Fibroblast of lung (primary cell): ENCODE data around the gene RING1. TPM values are rescaled to one million over a fixed set of nuclear protein-coding genes. Genes with fewer than 3 reads are reported as not detected.
A peak's percentile ranks its signal among the peaks of the same experiment; 100 is the strongest.

ENCODE experiments used
- DNase-seq, 2 donors: peaks; one replicate each; pipeline versions ENCODE4 v3.0.0 to v3.0.0-alpha.2; 2010; ENCODE audit warnings: low read depth in 2 of 2
- H2AFZ ChIP-seq: 2 replicates; pipeline ENCODE4 v1.5.1; 2012; ENCODE audit warnings: low read length, control low read depth, inconsistent platforms
- H3K27ac ChIP-seq: 2 replicates; pipeline ENCODE4 v1.5.1; 2011; ENCODE audit warnings: low read length, control low read depth; ENCODE audit not compliant: insufficient read depth
- H3K27me3 ChIP-seq: 2 replicates; pipeline ENCODE4 v1.5.1; 2011; ENCODE audit warnings: mild to moderate bottlenecking, low read length; ENCODE audit not compliant: control insufficient read depth, insufficient read depth
- H3K36me3 ChIP-seq: 2 replicates; pipeline ENCODE4 v1.5.1; 2011; ENCODE audit warnings: low read length; ENCODE audit not compliant: control insufficient read depth, insufficient read depth
- H3K4me1 ChIP-seq: 2 replicates; pipeline ENCODE4 v1.5.1; 2011; ENCODE audit warnings: low read length; ENCODE audit not compliant: control insufficient read depth, insufficient read depth; ENCODE audit errors: extremely low read depth
- H3K4me2 ChIP-seq: 2 replicates; pipeline ENCODE4 v1.5.1; 2011; ENCODE audit warnings: low read length, control low read depth; ENCODE audit not compliant: insufficient read depth; ENCODE audit errors: extremely low read depth
- H3K4me3 ChIP-seq, 4 experiments: fragments of 200-600 bp in 1 of 4; sonication (generic) in 1 of 4; replicated peaks in 1 of 4; 2 replicates each; pipeline ENCODE4 v1.5.1; 2011 to 2016; ENCODE audit warnings: low read length in 4 of 4, low read depth in 3 of 4, mild to moderate bottlenecking in 3 of 4, control low read depth in 2 of 4, inconsistent platforms in 1 of 4, mixed read lengths in 1 of 4; ENCODE audit not compliant: insufficient read depth in 1 of 4; ENCODE audit errors: control extremely low read depth in 1 of 4
- H3K79me2 ChIP-seq: 2 replicates; pipeline ENCODE4 v1.5.1; 2012; ENCODE audit warnings: mild to moderate bottlenecking, low read length, inconsistent platforms; ENCODE audit not compliant: control insufficient read depth, insufficient read depth
- H3K9ac ChIP-seq: 2 replicates; pipeline ENCODE4 v1.5.1; 2011; ENCODE audit warnings: mild to moderate bottlenecking, low read length, control low read depth; ENCODE audit not compliant: insufficient read depth
- H3K9me3 ChIP-seq: 2 replicates; pipeline ENCODE4 v1.5.1; 2012; ENCODE audit warnings: low read depth, low read length; ENCODE audit not compliant: control insufficient read depth, insufficient read depth
- H4K20me1 ChIP-seq: 2 replicates; pipeline ENCODE4 v1.5.1; 2011; ENCODE audit warnings: low read length; ENCODE audit not compliant: control insufficient read depth, insufficient read depth; ENCODE audit errors: extremely low read depth
- CTCF ChIP-seq, 2 donors: IDR thresholded peaks in 1 of 2; conservative IDR thresholded peaks in 1 of 2; 1 replicate in 1 of 2; 2 replicates in 1 of 2; pipeline ENCODE4 v1.5.1; 2011 to 2012; ENCODE audit warnings: low read length in 2 of 2, control low read depth in 1 of 2, inconsistent platforms in 1 of 2, low read depth in 1 of 2, mild to moderate bottlenecking in 1 of 2
- EZH2 ChIP-seq: IDR thresholded peaks from 2 replicates; pipeline ENCODE4 v1.5.1; 2012; ENCODE audit warnings: low read length, control low read depth, mild to moderate bottlenecking; ENCODE audit errors: missing control alignments
- polyA plus RNA-seq, 2 donors: library from polyadenylated mRNA; depleted of rRNA in 1 of 2; stranded (reverse) in 1 of 2; unstranded in 1 of 2; fragments of >200 nt; gene quantifications; 2 replicates each; pipeline ENCODE4 v1.2.1, GENCODE V29; 2011 to 2012; ENCODE audit warnings: missing spikeins in 1 of 2
- total RNA-seq: library from RNA; depleted of rRNA; stranded (reverse); fragments of >200 nt; gene quantifications from 2 replicates; pipeline ENCODE4 v1.2.1, GENCODE V29; 2014

Gene RING1
- total and polyA plus RNA-seq, 2 donors (not counting 1 experiment from before 2014, with no cell fraction given) = 24.7 to 30.6 TPM

GRCh38 chr6:33201147-33201545 lies 7.2 kb upstream of the RING1 start:
- no peak for DNase-seq
- H3K9me3 ChIP-seq = no peaks in the 10 kb centered on the region
- H3K79me2 ChIP-seq = peaks cover 52% of the 10 kb centered on the region
- H3K27me3 ChIP-seq = no peaks in the 10 kb centered on the region
- H3K4me3 ChIP-seq = peak overlapping the region; percentile 61 to 97 (median 82)
- H4K20me1 ChIP-seq = no peaks in the 10 kb centered on the region
- H3K4me1 ChIP-seq = peaks cover 33% of the 10 kb centered on the region
- peak overlapping the region; percentile 35 for H2AFZ ChIP-seq
- peaks cover 18% of the 10 kb centered on the region for H3K36me3 ChIP-seq
- H3K4me2 ChIP-seq = peak overlapping the region; percentile 99
- H3K27ac ChIP-seq = peak overlapping the region; percentile 94
- no peak for TF ChIP-seq EZH2
- TF ChIP-seq CTCF (conservative IDR thresholded peaks at IDR 0.05 in 1 of 2, IDR thresholded peaks at IDR 0.05 in 1 of 2; ENCODE audit: low read depth in 1 of 2, low read length in 2 of 2) = no peak
- H3K9ac ChIP-seq = peak overlapping the region; percentile 98

GRCh38 chr6:33201935-33202334 lies 6.4 kb upstream of the RING1 start:
- no peak overlapping the region for H3K9ac ChIP-seq
- H3K36me3 ChIP-seq = peaks cover 17% of the 10 kb centered on the region
- no peak overlapping the region for H2AFZ ChIP-seq
- no peak for DNase-seq
- peak overlapping the region; percentile 61 to 97 (median 82) for H3K4me3 ChIP-seq
- no peaks in the 10 kb centered on the region for H3K27me3 ChIP-seq
- H3K79me2 ChIP-seq = peaks cover 52% of the 10 kb centered on the region
- H3K4me2 ChIP-seq = peak overlapping the region; percentile 99
- peaks cover 39% of the 10 kb centered on the region for H3K4me1 ChIP-seq
- no peak overlapping the region for H3K27ac ChIP-seq
- TF ChIP-seq EZH2 (no peak), CTCF (conservative IDR thresholded peaks at IDR 0.05 in 1 of 2, IDR thresholded peaks at IDR 0.05 in 1 of 2; ENCODE audit: low read depth in 1 of 2, low read length in 2 of 2) (no peak)
- H4K20me1 ChIP-seq = no peaks in the 10 kb centered on the region
- no peaks in the 10 kb centered on the region for H3K9me3 ChIP-seq

GRCh38 chr6:33202799-33203198 lies 5.5 kb upstream of the RING1 start:
- Histone ChIP-seq H3K4me2 (peak overlapping the region; percentile 66), H3K27me3 (no peaks in the 10 kb centered on the region), H3K79me2 (peaks cover 52% of the 10 kb centered on the region), H3K4me3 (peak overlapping the region in 2 of 4 experiments; percentile 61 to 96), H3K27ac (no peak overlapping the region), H3K4me1 (peaks cover 43% of the 10 kb centered on the region), H3K36me3 (peaks cover 17% of the 10 kb centered on the region), H2AFZ (no peak overlapping the region), H3K9ac (no peak overlapping the region), H3K9me3 (no peaks in the 10 kb centered on the region), H4K20me1 (no peaks in the 10 kb centered on the region)
- TF ChIP-seq CTCF (conservative IDR thresholded peaks at IDR 0.05 in 1 of 2, IDR thresholded peaks at IDR 0.05 in 1 of 2; ENCODE audit: low read depth in 1 of 2, low read length in 2 of 2) (no peak), EZH2 (no peak)
- no peak for DNase-seq
